Ovary (tissue), 9 donors: ENCODE data around the gene MAP1LC3A. TPM values are rescaled to one million over a fixed set of nuclear protein-coding genes. Genes with fewer than 3 reads are reported as not detected.

ENCODE experiments used
- DNase-seq, 5 donors: peaks; one replicate each; pipeline ENCODE4 v3.0.0-alpha.2; 2019 to 2020
- H3K27ac ChIP-seq, 2 donors: fragments of 200-600 bp; one replicate each; pipeline versions ENCODE4 v1.5.1 to v1.8.0; 2019 to 2022
- H3K27me3 ChIP-seq: fragments of 200-600 bp; one replicate; pipeline ENCODE4 v1.8.0; 2022
- H3K36me3 ChIP-seq: fragments of 200-600 bp; sonication (generic); one replicate; pipeline ENCODE4 v1.5.1; 2019
- H3K4me1 ChIP-seq: one replicate; pipeline ENCODE4 v1.8.1; 2013; ENCODE audit warnings: mild to moderate bottlenecking, moderate library complexity; ENCODE audit not compliant: insufficient read depth
- H3K4me3 ChIP-seq: fragments of 200-600 bp; sonication (generic); one replicate; pipeline ENCODE4 v1.5.1; 2017
- H3K9me3 ChIP-seq, 2 donors: fragments of 200-600 bp in 1 of 2; sonication (generic) in 1 of 2; one replicate each; pipeline versions ENCODE4 v1.5.1 to v1.8.1; 2013 to 2019; ENCODE audit warnings: mild to moderate bottlenecking in 1 of 2, moderate library complexity in 1 of 2
- EP300 ChIP-seq: sonication (generic); formaldehyde crosslinking; IDR thresholded peaks from one replicate; pipeline ENCODE4 v1.6.1; 2017; ENCODE audit warnings: antibody characterized with exemption
- POLR2A ChIP-seq: fragments of 450-650 bp; IDR thresholded peaks from one replicate; pipeline ENCODE4 v1.6.1; 2017; ENCODE audit warnings: antibody characterized with exemption, mild to moderate bottlenecking, moderate library complexity
- WGBS, 3 donors: extraction: QIAGEN DNeasy Blood & Tissue Kit in 1 of 3; methylation state at CpG; one replicate each; pipeline versions ENCODE4 v1.1.5 to v1.1.7; 2013 to 2017; 5-methylcytosine and 5-hydroxymethylcytosine counted together
- intact Hi-C, 4 donors: fragments of 100-400 bp; cut with DNase I; formaldehyde crosslinking; loops; one replicate each; pipeline versions ENCODE4 v1.11.0 to v1.15.1; 2022 to 2023
- polyA plus RNA-seq, 2 donors: library from polyadenylated mRNA; stranded (reverse); fragments of 200-250 nt in 1 of 2; fragments of 350-450 nt in 1 of 2; fragmentation: Illumina TruSeq in 1 of 2; extraction: RNeasy Lipid Tissue Mini Kit (QIAGEN cat#74804) in 1 of 2; gene quantifications; one replicate each; pipeline ENCODE4 v1.2.3, GENCODE V29; 2013 to 2014
- total RNA-seq, 7 donors: library from RNA; depleted of rRNA in 2 of 7; stranded (reverse); fragments of >200 nt in 2 of 7; fragmentation: NEBNext Ultra II Directional in 3 of 7; extraction: Animal tissue kit (Norgen Biotek cat#: 25700) in 3 of 7; gene quantifications; one replicate each; pipeline versions ENCODE4 v1.1.0 to v1.2.4, GENCODE V29; 2016 to 2023
- TF ChIP-seq, protein P1 (sequence below), 3 donors: fragments of 450-650 bp in 2 of 3; fragments of 200-600 bp in 1 of 3; IDR thresholded peaks; one replicate each; pipeline versions ENCODE4 v1.5.1 to v1.8.0; 2016 to 2022; ENCODE audit warnings: antibody characterized with exemption in 3 of 3, mild to moderate bottlenecking in 1 of 3
- donor health status: DM: no; HTN: no; CAD: no; lungs with moderate emphysema.
- donor health status: DM: no; HTN: no; CAD: no.
- donor health status: Bipolar disorder and iron deficiency.
- donor health status: DM: yes; HTN: yes; CAD: no.
- donor health status: DM: no; HTN: no; CAD: no.
- donor health status: DM: yes; HTN: yes; CAD: no.

MAP1LC3A gene
- total and polyA plus RNA-seq, 9 donors, result 3.4 to 66.1 (median 36.0) TPM

DNA sequence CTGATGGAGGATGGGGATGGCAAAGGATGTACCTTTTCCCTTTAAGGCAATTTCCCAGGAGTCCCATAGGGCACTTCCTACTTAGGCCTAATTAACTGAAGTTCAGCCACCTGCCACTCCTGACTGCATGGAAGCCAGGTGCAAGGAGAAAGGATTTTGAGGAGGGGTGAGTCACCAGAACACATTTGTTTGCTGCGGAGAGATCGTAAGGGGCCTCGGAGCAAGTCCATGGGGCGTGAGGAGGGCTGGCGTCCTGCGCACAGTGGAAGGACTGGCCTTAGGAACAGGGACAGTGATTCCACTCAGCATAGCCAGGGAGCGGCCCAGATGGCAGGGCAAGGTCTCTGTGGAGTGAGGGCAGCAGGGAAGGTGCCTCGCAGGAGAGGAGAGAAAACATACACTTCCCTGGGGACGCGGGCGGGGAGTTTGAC is 11.8 kb upstream of the MAP1LC3A start:
- WGBS, 3 donors, result 81 to 87% (median 86%) methylated on average over 11 of the region's 11 CpGs

DNA sequence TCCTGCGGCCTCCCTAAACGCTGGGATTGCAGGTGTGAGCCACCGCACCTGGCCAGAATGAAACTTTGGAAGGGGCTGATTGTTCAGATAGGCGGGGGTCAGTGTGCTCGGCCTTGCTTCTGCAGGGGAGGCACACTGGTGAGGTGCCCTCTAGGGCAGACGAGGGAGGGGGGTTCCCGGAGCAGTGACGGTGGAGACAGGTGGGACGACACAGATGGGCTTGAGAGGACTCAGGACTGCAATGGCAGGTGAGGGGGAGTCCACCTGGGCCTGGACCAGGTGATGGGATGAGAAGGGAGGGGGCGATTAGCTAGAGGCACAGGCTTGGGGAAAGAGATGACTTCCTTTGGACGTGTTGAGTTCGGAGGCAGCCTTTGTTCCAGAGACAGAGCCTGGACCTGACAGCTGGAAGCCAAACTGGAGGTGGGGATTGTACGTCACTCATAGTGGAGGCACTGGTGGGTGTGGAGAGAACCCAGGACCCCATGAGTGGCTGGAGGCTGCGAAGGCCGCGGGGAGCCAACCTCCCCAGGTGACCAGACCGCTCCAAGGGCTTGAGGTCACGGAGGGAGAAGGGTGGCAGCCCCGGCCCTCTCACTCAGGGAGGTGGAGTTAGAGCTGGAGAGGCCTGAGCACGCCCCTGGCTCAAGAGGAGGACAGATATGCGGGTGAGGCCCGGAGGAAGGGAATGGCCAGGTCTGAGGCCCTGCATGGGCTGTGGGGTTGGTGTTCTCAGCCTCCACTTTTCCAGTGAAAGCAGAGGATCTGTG is 10.5 kb upstream of the MAP1LC3A start:
- WGBS, 3 donors, result 85 to 86% (median 85%) methylated on average over 22 of the region's 22 CpGs
- Histone ChIP-seq H3K27ac (no peak overlapping the region), H3K4me3 (no peak overlapping the region), H3K36me3 (no peaks in the 10 kb centered on the region), H3K4me1 (no peaks in the 10 kb centered on the region), H3K27me3 (no peaks in the 10 kb centered on the region), H3K9me3 (no peaks in the 10 kb centered on the region)
- no peak for DNase-seq
- TF ChIP-seq, protein P1, sequence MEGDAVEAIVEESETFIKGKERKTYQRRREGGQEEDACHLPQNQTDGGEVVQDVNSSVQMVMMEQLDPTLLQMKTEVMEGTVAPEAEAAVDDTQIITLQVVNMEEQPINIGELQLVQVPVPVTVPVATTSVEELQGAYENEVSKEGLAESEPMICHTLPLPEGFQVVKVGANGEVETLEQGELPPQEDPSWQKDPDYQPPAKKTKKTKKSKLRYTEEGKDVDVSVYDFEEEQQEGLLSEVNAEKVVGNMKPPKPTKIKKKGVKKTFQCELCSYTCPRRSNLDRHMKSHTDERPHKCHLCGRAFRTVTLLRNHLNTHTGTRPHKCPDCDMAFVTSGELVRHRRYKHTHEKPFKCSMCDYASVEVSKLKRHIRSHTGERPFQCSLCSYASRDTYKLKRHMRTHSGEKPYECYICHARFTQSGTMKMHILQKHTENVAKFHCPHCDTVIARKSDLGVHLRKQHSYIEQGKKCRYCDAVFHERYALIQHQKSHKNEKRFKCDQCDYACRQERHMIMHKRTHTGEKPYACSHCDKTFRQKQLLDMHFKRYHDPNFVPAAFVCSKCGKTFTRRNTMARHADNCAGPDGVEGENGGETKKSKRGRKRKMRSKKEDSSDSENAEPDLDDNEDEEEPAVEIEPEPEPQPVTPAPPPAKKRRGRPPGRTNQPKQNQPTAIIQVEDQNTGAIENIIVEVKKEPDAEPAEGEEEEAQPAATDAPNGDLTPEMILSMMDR (IDR thresholded peaks at IDR 0.05), result no peak
- TF ChIP-seq POLR2A (no peak), EP300 (no peak)
- intact Hi-C loops, result no loop called here

More for the DNA sequence above, 11.8 kb upstream of the MAP1LC3A start:
- Histone ChIP-seq H3K27ac (no peak overlapping the region), H3K4me1 (no peaks in the 10 kb centered on the region), H3K36me3 (no peaks in the 10 kb centered on the region), H3K9me3 (no peaks in the 10 kb centered on the region), H3K27me3 (no peaks in the 10 kb centered on the region), H3K4me3 (no peak overlapping the region)
- TF ChIP-seq POLR2A, result no peak
- TF ChIP-seq, protein P1 (IDR thresholded peaks at IDR 0.05), result no peak
- no peak for TF ChIP-seq EP300
- intact Hi-C loops, result no loop called here
- no peak for DNase-seq

DNA sequence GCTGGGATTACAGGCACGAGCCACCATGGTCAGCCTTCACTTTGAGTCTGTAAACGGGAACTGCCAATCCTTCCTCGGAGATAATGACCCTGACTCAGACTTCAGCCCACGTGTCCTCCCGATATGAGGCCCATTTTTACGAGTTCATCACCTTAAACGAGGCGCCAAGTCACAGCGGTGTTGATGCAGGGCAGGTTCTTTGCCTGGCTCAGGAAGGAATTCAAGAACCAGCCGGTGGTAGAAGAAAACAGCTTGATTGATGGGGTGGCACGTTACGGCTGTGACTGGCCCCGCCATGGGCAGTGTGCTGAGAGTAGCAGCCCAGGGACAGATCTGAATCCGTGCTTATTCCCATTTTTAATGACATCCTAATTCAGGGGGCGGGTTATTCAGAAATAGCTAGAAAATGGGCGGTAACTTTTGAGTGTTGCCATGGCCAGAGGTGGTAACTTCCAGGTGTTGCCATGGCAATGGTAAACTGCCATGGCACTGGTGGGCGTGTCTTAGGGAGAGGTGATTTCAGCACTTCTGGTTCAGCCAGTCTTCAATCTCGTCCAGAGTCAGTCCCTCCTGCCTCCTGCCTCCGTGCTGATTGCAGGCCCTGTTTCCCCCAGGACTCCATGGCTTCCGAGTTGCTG is 9.1 kb upstream of the MAP1LC3A start:
- no peak for DNase-seq
- TF ChIP-seq EP300 (no peak), POLR2A (no peak)
- TF ChIP-seq, protein P1 (IDR thresholded peaks at IDR 0.05), result no peak
- Histone ChIP-seq H3K27me3 (no peaks in the 10 kb centered on the region), H3K4me1 (no peaks in the 10 kb centered on the region), H3K4me3 (no peak overlapping the region), H3K36me3 (no peaks in the 10 kb centered on the region), H3K27ac (no peak overlapping the region), H3K9me3 (no peaks in the 10 kb centered on the region)
- intact Hi-C loops, result no loop called here
- 67 to 70% (median 67%) methylated on average over 20 of the region's 20 CpGs for WGBS, 3 donors

DNA sequence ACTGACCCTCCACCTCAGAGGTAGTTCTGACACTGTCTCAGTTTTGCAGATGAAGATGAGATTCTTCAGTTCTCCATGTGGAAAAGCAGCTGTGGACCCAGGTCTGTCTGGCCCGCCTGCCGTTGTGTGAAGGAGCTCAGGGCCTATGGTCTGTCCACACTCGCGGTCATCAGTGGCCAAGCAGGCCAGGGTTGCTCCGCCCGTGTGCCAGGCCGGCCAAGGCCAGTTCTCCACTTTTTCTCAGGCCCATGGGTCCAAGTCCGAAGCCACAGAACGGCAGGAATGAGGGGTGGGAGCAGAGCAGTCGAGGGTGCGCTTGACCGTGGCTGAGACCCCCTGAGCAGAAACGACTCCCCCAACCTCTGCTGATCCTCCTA is 8.6 kb upstream of the MAP1LC3A start:
- TF ChIP-seq POLR2A (no peak), EP300 (no peak)
- TF ChIP-seq, protein P1 (IDR thresholded peaks at IDR 0.05), result no peak
- no peaks in the 10 kb centered on the region for H3K36me3 ChIP-seq
- intact Hi-C loops, result no loop called here

More for the DNA sequence above, 8.6 kb upstream of the MAP1LC3A start:
- no peaks in the 10 kb centered on the region for H3K9me3 ChIP-seq
- 88 to 89% (median 88%) methylated on average over 13 of the region's 13 CpGs for WGBS, 3 donors
- no peaks in the 10 kb centered on the region for H3K4me1 ChIP-seq
- H3K27me3 ChIP-seq, result no peaks in the 10 kb centered on the region
- H3K27ac ChIP-seq, result no peak overlapping the region
- H3K4me3 ChIP-seq, result no peak overlapping the region
- DNase-seq, result no peak
